ENCODE results near the gene UCP3. TPM values are rescaled to one million over a fixed set of nuclear protein-coding genes. Genes with fewer than 3 reads are reported as not detected.
A peak's percentile ranks its signal among the peaks of the same experiment; 100 is the strongest.
"Not testable (repeated sequence)": the region's sequence is repeated elsewhere in the genome, so short reads cannot be mapped to it uniquely, and the experiment has no call there.

The UCP3 gene
- total RNA-seq, 4 donors from 2014 or later = 0.53 to 1.5 (median 0.92) TPM; not detected in 1

GRCh38 chr11:73989156-73989555 lies 19.7 kb downstream of the UCP3 start:
- DNase-seq = no peak
- H3K36me3 ChIP-seq = no peaks in the 10 kb centered on the region
- no peak overlapping the region for H3K4me3 ChIP-seq
- no peak overlapping the region for H3K27ac ChIP-seq
- intact Hi-C loops (cut with DNase I) = no loop called here
- TF ChIP-seq, protein P1, sequence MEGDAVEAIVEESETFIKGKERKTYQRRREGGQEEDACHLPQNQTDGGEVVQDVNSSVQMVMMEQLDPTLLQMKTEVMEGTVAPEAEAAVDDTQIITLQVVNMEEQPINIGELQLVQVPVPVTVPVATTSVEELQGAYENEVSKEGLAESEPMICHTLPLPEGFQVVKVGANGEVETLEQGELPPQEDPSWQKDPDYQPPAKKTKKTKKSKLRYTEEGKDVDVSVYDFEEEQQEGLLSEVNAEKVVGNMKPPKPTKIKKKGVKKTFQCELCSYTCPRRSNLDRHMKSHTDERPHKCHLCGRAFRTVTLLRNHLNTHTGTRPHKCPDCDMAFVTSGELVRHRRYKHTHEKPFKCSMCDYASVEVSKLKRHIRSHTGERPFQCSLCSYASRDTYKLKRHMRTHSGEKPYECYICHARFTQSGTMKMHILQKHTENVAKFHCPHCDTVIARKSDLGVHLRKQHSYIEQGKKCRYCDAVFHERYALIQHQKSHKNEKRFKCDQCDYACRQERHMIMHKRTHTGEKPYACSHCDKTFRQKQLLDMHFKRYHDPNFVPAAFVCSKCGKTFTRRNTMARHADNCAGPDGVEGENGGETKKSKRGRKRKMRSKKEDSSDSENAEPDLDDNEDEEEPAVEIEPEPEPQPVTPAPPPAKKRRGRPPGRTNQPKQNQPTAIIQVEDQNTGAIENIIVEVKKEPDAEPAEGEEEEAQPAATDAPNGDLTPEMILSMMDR (IDR thresholded peaks at IDR 0.05) = peak in 1 of 6 experiments; percentile 16
- no peak for TF ChIP-seq POLR2A (IDR thresholded peaks at IDR 0.05)
- WGBS, 2 donors = 88 to 91% methylated on average over 6 of the region's 6 CpGs
- H3K4me1 ChIP-seq = peaks cover 0 to 3% (median 2%) of the 10 kb centered on the region in 3 donors
- no peaks in the 10 kb centered on the region for H3K9me3 ChIP-seq
- H3K27me3 ChIP-seq = no peaks in the 10 kb centered on the region

GRCh38 chr11:73988227-73988626 lies 20.7 kb downstream of the UCP3 start:
- H3K27me3 ChIP-seq = no peaks in the 10 kb centered on the region
- H3K36me3 ChIP-seq = no peaks in the 10 kb centered on the region
- no peaks in the 10 kb centered on the region for H3K9me3 ChIP-seq
- H3K27ac ChIP-seq = no peak overlapping the region
- no peak for TF ChIP-seq POLR2A (IDR thresholded peaks at IDR 0.05)
- TF ChIP-seq, protein P1 (IDR thresholded peaks at IDR 0.05) = no peak
- H3K4me3 ChIP-seq = no peak overlapping the region
- DNase-seq = no peak
- H3K4me1 ChIP-seq = peaks cover 6 to 12% (median 10%) of the 10 kb centered on the region in 3 donors
- 82 to 84% methylated on average over 7 of the region's 7 CpGs for WGBS, 2 donors
- intact Hi-C loops (cut with DNase I) = no loop called here

- WGBS, 2 donors = 94 to 99% methylated on average over 4 of the region's 4 CpGs
- H3K9me3 ChIP-seq; intact Hi-C loops (cut with DNase I); DNase-seq; H3K27me3 ChIP-seq; H3K36me3 ChIP-seq; H3K27ac ChIP-seq; H3K4me3 ChIP-seq: not testable (repeated sequence)
- H3K4me1 ChIP-seq = peaks cover 6 to 38% (median 17%) of the 10 kb centered on the region in 3 donors
Measured at GRCh38 chr11:73985661-73986060, 23.2 kb downstream of the UCP3 start.

- no peak for DNase-seq
- H3K36me3 ChIP-seq = no peaks in the 10 kb centered on the region
- no peaks in the 10 kb centered on the region for H3K9me3 ChIP-seq
- peaks cover 6 to 54% (median 22%) of the 10 kb centered on the region in 3 donors for H3K4me1 ChIP-seq
- WGBS, 2 donors = 55 to 56% methylated on average over 17 to 18 of the region's 18 CpGs
- TF ChIP-seq, protein P1 (IDR thresholded peaks at IDR 0.05) = no peak
- TF ChIP-seq POLR2A (IDR thresholded peaks at IDR 0.05) = no peak
- intact Hi-C loops (cut with DNase I) = no loop called here
- H3K4me3 ChIP-seq = peak overlapping the region; percentile 44 to 72 (median 62)
- H3K27me3 ChIP-seq = no peaks in the 10 kb centered on the region
- peak overlapping the region; percentile 78 to 93 (median 88) for H3K27ac ChIP-seq
Measured at GRCh38 chr11:73983741-73984538, 24.9 kb downstream of the UCP3 start.

GRCh38 chr11:73982990-73983740 lies 25.7 kb downstream of the UCP3 start:
- peaks cover 6 to 61% (median 22%) of the 10 kb centered on the region in 3 donors for H3K4me1 ChIP-seq
- intact Hi-C loops (cut with DNase I) = no loop called here
- WGBS, 2 donors = 0% methylated on average over 13 to 15 of the region's 56 CpGs

More at GRCh38 chr11:73982990-73983740, 25.7 kb downstream of the UCP3 start:
- TF ChIP-seq POLR2A (IDR thresholded peaks at IDR 0.05) = peak in 2 of 4 donors; percentile 51 to 73
- TF ChIP-seq, protein P1 (IDR thresholded peaks at IDR 0.05) = no peak
- Histone ChIP-seq H3K27me3 (no peaks in the 10 kb centered on the region), H3K36me3 (peaks cover 0 to 5% (median 0%) of the 10 kb centered on the region in 3 donors), H3K27ac (peak overlapping the region; percentile 78 to 93 (median 88)), H3K4me3 (peak overlapping the region; percentile 44 to 72 (median 62)), H3K9me3 (no peaks in the 10 kb centered on the region)
- peak; percentile 80 for DNase-seq
